GM21825 (cell line): Measurements from ENCODE around the gene ZNF66.
"Not testable (repeated sequence)": the region's sequence is repeated elsewhere in the genome, so short reads cannot be mapped to it uniquely, and the experiment has no call there.

Experiments used
- ATAC-seq: cut with Tn5 transposase; IDR thresholded peaks from one replicate; pipeline ENCODE4 v1.9.1; 2021; ENCODE audit warnings: mild to moderate bottlenecking, moderate library complexity; ENCODE audit not compliant: unreplicated experiment

Gene ZNF66

GRCh38 chr19:20776083-20777076, at the start of gene ZNF66:
Gene ZNF66 (plus strand): TSS chr19:20776304. CDS start chr19:20776448, 144 bp downstream.
- peak; percentile 95 for ATAC-seq

- not testable (repeated sequence) for ATAC-seq
Measured at GRCh38 chr19:20750169-20750568, 25.9 kb upstream of the ZNF66 start.

GRCh38 chr19:20752291-20752690, 23.8 kb upstream of the ZNF66 start:
- not testable (repeated sequence) for ATAC-seq

GRCh38 chr19:20769225-20769736, 6.8 kb upstream of the ZNF66 start:
- not testable (repeated sequence) for ATAC-seq

- ATAC-seq = no peak
Measured at GRCh38 chr19:20787786-20788185, 11.7 kb downstream of the ZNF66 start.

- ATAC-seq = no peak
Measured at GRCh38 chr19:20791806-20792205, 15.7 kb downstream of the ZNF66 start.

- not testable (repeated sequence) for ATAC-seq
Measured at GRCh38 chr19:20806311-20807262, 30.5 kb downstream of the ZNF66 start.

GRCh38 chr19:20840371-20840770, 64.3 kb downstream of the ZNF66 start:
- ATAC-seq = no peak
